ENCODE measurements around the gene TMEM120A. TPM values are rescaled to one million over a fixed set of nuclear protein-coding genes. Genes with fewer than 3 reads are reported as not detected.
"Not testable (repeated sequence)": the region's sequence is repeated elsewhere in the genome, so short reads cannot be mapped to it uniquely, and the experiment has no call there.

Gene TMEM120A
- 38.7 TPM for polyA plus RNA-seq (2013, experiment 1 of 2)
- polyA plus RNA-seq (2013, experiment 2 of 2) = 35.0 TPM

DNA sequence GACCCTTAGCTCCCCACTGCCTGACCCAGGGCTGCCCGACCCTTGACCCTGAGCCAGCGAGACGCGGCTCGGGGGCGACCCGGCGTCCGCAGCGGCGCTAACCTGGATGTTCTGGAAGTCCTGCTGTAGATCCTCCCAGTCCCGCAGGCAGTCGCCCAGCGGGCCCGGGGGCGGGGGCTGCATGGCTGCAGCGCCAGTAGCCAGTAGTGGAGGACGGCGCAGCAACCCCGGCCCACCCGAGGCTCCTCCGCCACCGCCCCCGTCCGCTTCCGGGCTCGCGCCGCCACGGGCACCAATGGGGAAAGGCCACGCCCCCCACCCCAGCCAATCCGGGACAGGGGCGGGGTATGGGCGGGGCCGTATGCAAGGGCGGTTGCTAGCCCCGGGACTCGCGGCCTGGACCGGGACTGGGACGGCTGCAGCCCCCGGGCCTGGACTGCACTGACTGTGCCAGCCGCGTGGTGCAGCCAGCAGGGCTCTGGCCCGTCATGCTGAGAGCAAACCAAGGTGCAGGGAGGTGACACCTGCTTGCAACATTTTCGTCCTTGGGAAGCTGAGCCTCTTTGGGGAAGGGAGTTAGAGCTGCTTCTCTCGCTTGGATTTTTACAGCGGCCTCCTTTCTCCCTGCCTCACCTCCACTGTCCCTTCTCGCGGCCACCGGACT lies at the start of gene TMEM120A:
Gene TMEM120A (minus strand): TSS at position 208 of the 664 bp plus-strand sequence. CDS start 25 bp downstream, at position 183.
- Histone ChIP-seq H3K4me1 (ENCODE audit: control insufficient read depth, insufficient read depth, low read length, poor library complexity, severe bottlenecking) (peaks cover 17% of the 10 kb centered on the region), H3K4me3 (ENCODE audit: extremely low read depth, insufficient read depth, low read length, poor library complexity, severe bottlenecking) (peak within 1 kb of the TSS; percentile 68), H3K36me3 (ENCODE audit: control insufficient read depth, insufficient read depth, low read length) (peaks cover 31% of the 10 kb centered on the region), H3K9me3 (ENCODE audit: control insufficient read depth, low read length) (no peaks in the 10 kb centered on the region), H3K27ac (ENCODE audit: low read depth, low read length, severe bottlenecking) (peak within 1 kb of the TSS; percentile 74)
- WGBS, 2 experiments (ENCODE audit: insufficient coverage in 2 of 2) = 4 to 9% methylated on average over 39 to 45 of the region's 51 CpGs

DNA sequence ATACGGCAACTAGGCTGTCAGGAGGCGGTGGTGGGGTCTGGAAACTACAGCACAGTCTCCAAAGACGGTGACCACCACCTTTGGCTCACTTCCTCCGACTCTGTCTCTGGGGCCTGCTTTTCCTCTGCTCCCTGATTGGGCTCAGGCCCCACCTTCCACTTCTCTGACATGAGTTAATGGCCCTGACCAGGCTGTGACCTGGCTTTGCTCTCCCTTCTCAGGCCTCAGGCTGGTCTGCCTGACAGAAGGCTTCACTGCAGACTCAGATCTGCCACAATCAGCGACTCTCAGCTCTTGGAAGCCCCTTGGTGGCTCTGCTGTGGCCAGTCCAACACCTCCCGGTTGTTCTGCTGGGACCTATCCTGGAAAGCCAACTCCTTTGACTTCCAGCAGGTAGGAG lies 45.7 kb upstream of the TMEM120A start:
- no peak overlapping the region for H3K4me3 ChIP-seq (ENCODE audit: extremely low read depth, insufficient read depth, low read length, poor library complexity, severe bottlenecking)
- no peak overlapping the region for H3K27ac ChIP-seq (ENCODE audit: low read depth, low read length, severe bottlenecking)
- H3K4me1 ChIP-seq (ENCODE audit: control insufficient read depth, insufficient read depth, low read length, poor library complexity, severe bottlenecking) = no peaks in the 10 kb centered on the region
- WGBS, 2 experiments (ENCODE audit: insufficient coverage in 2 of 2) = 91 to 97% methylated on average over 6 of the region's 6 CpGs
- H3K9me3 ChIP-seq (ENCODE audit: control insufficient read depth, low read length) = no peaks in the 10 kb centered on the region
- peaks cover 19% of the 10 kb centered on the region for H3K36me3 ChIP-seq (ENCODE audit: control insufficient read depth, insufficient read depth, low read length)

GRCh38 chr7:76037310-76037709 lies 42.9 kb upstream of the TMEM120A start:
- Histone ChIP-seq H3K27ac (ENCODE audit: low read depth, low read length, severe bottlenecking) (no peak overlapping the region), H3K36me3 (ENCODE audit: control insufficient read depth, insufficient read depth, low read length) (peaks cover 15% of the 10 kb centered on the region), H3K9me3 (ENCODE audit: control insufficient read depth, low read length) (no peaks in the 10 kb centered on the region), H3K4me3 (ENCODE audit: extremely low read depth, insufficient read depth, low read length, poor library complexity, severe bottlenecking) (no peak overlapping the region), H3K4me1 (ENCODE audit: control insufficient read depth, insufficient read depth, low read length, poor library complexity, severe bottlenecking) (no peaks in the 10 kb centered on the region)
- WGBS, 2 experiments (ENCODE audit: insufficient coverage in 2 of 2) = 98 to 100% methylated on average over 4 to 5 of the region's 5 CpGs

DNA sequence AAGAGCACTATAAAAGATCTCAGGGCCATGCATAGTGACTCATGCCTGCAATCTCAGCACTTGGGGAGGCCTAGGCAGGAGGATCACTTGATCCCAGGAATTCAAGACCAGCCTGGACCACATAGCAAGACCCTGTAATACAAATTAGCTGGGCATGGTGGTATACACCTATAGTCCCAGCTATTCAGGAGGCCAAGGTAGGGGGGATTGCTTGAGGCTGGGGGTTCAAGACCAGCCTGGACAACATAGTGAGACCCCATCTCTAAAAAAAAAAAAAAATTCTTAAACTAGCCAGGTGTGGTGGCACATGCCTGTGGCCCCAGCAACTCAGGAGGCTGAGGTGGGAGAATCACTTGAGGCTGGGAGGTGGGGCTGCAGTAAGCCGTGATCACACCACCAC lies 37.6 kb upstream of the TMEM120A start:
- no peaks in the 10 kb centered on the region for H3K9me3 ChIP-seq (ENCODE audit: control insufficient read depth, low read length)
- peaks cover 12% of the 10 kb centered on the region for H3K36me3 ChIP-seq (ENCODE audit: control insufficient read depth, insufficient read depth, low read length)
- no peak overlapping the region for H3K4me3 ChIP-seq (ENCODE audit: extremely low read depth, insufficient read depth, low read length, poor library complexity, severe bottlenecking)
- 100% methylated on average over 1 of the region's 1 CpG; no CpG with 5 or more reads in 1 of the 2 experiments for WGBS, 2 experiments (ENCODE audit: insufficient coverage in 2 of 2)
- no peaks in the 10 kb centered on the region for H3K4me1 ChIP-seq (ENCODE audit: control insufficient read depth, insufficient read depth, low read length, poor library complexity, severe bottlenecking)
- H3K27ac ChIP-seq (ENCODE audit: low read depth, low read length, severe bottlenecking) = no peak overlapping the region

- 87 to 96% methylated on average over 6 of the region's 7 CpGs for WGBS, 2 experiments (ENCODE audit: insufficient coverage in 2 of 2)
- H3K27ac ChIP-seq (ENCODE audit: low read depth, low read length, severe bottlenecking); H3K4me1 ChIP-seq (ENCODE audit: control insufficient read depth, insufficient read depth, low read length, poor library complexity, severe bottlenecking); H3K9me3 ChIP-seq (ENCODE audit: control insufficient read depth, low read length); H3K4me3 ChIP-seq (ENCODE audit: extremely low read depth, insufficient read depth, low read length, poor library complexity, severe bottlenecking): not testable (repeated sequence)
- H3K36me3 ChIP-seq (ENCODE audit: control insufficient read depth, insufficient read depth, low read length) = peaks cover 24% of the 10 kb centered on the region
These were observed 35.3 kb upstream of the TMEM120A start for GRCh38 chr7:76029682-76030081.

DNA sequence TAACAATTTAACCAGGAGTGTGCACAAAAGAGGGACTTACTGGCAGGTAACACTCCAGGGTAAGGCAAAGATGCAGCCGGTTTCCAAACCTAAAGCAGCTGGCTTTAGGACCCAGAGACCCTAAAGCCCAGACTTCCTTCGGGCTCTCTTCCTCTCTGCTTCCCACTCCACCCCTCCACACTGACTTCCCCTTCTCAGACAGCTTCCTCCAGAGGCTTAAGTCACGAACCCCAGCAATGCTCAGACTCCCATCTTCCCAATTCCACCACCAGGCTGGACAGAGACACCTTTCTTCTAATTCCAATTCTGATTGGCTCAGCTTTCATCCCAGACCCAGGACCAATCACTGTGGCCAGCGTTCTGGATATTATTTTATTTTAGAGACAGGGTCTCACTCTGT lies 28.6 kb upstream of the TMEM120A start:
- H3K4me3 ChIP-seq (ENCODE audit: extremely low read depth, insufficient read depth, low read length, poor library complexity, severe bottlenecking) = no peak overlapping the region
- WGBS, 2 experiments (ENCODE audit: insufficient coverage in 2 of 2) = 59 to 62% methylated on average over 3 to 4 of the region's 4 CpGs

DNA sequence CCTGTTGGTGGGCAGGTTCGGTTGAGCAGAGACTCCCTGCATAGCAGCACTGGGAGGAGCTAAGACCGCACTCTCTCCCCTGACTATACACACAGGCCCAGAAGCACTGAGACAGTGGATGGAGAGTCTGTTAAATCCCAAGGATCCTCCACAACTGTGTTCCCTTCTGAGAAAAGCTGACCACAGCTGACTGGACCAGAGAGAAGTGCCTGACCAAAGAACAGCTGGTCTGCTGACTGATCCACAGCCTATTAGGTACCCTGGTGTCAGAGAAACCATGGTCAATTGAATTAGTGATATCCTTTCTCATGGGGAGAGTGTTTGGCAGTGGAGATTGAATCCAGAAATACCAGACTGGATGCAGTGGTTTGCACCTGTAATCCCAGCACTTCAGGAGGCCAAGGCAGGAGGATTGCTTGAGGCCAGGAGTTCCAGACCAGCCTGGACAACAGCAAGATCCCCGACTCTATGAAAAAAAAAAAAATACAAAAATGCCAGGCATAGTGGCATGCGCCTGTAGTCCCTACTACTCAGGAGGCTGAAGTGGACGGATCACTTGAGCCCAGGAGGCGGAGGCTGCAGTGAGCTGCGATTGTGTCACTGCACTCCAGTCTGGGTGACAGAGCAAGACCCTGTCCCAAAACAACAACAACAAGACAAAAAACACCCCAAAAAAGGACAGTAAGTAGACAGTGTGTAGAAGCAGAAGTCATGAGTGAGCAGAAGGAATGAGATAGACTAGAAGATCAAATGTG lies 27.8 kb upstream of the TMEM120A start:
- Histone ChIP-seq H3K4me3 (ENCODE audit: extremely low read depth, insufficient read depth, low read length, poor library complexity, severe bottlenecking) (no peak overlapping the region), H3K27ac (ENCODE audit: low read depth, low read length, severe bottlenecking) (no peak overlapping the region), H3K4me1 (ENCODE audit: control insufficient read depth, insufficient read depth, low read length, poor library complexity, severe bottlenecking) (no peaks in the 10 kb centered on the region), H3K36me3 (ENCODE audit: control insufficient read depth, insufficient read depth, low read length) (peaks cover 53% of the 10 kb centered on the region), H3K9me3 (ENCODE audit: control insufficient read depth, low read length) (no peaks in the 10 kb centered on the region)
- 89 to 95% methylated on average over 3 to 4 of the region's 7 CpGs for WGBS, 2 experiments (ENCODE audit: insufficient coverage in 2 of 2)

More for the DNA sequence above, 28.6 kb upstream of the TMEM120A start:
- no peaks in the 10 kb centered on the region for H3K9me3 ChIP-seq (ENCODE audit: control insufficient read depth, low read length)
- H3K4me1 ChIP-seq (ENCODE audit: control insufficient read depth, insufficient read depth, low read length, poor library complexity, severe bottlenecking) = no peaks in the 10 kb centered on the region
- peaks cover 50% of the 10 kb centered on the region for H3K36me3 ChIP-seq (ENCODE audit: control insufficient read depth, insufficient read depth, low read length)
- no peak overlapping the region for H3K27ac ChIP-seq (ENCODE audit: low read depth, low read length, severe bottlenecking)

- 50 to 57% methylated on average over 6 of the region's 6 CpGs for WGBS, 2 experiments (ENCODE audit: insufficient coverage in 2 of 2)
- Histone ChIP-seq H3K4me3 (ENCODE audit: extremely low read depth, insufficient read depth, low read length, poor library complexity, severe bottlenecking) (no peak overlapping the region), H3K27ac (ENCODE audit: low read depth, low read length, severe bottlenecking) (no peak overlapping the region)
These were observed 25.8 kb upstream of the TMEM120A start for GRCh38 chr7:76020031-76020714.

GRCh38 chr7:76018520-76018919 lies 24.1 kb upstream of the TMEM120A start:
- not testable (repeated sequence) for H3K9me3 ChIP-seq (ENCODE audit: control insufficient read depth, low read length)
- WGBS, 2 experiments (ENCODE audit: insufficient coverage in 2 of 2) = 100% methylated on average over 1 to 2 of the region's 4 CpGs

More at GRCh38 chr7:76020031-76020714, 25.8 kb upstream of the TMEM120A start:
- Histone ChIP-seq H3K9me3 (ENCODE audit: control insufficient read depth, low read length) (no peaks in the 10 kb centered on the region), H3K36me3 (ENCODE audit: control insufficient read depth, insufficient read depth, low read length) (peaks cover 51% of the 10 kb centered on the region), H3K4me1 (ENCODE audit: control insufficient read depth, insufficient read depth, low read length, poor library complexity, severe bottlenecking) (no peaks in the 10 kb centered on the region)

DNA sequence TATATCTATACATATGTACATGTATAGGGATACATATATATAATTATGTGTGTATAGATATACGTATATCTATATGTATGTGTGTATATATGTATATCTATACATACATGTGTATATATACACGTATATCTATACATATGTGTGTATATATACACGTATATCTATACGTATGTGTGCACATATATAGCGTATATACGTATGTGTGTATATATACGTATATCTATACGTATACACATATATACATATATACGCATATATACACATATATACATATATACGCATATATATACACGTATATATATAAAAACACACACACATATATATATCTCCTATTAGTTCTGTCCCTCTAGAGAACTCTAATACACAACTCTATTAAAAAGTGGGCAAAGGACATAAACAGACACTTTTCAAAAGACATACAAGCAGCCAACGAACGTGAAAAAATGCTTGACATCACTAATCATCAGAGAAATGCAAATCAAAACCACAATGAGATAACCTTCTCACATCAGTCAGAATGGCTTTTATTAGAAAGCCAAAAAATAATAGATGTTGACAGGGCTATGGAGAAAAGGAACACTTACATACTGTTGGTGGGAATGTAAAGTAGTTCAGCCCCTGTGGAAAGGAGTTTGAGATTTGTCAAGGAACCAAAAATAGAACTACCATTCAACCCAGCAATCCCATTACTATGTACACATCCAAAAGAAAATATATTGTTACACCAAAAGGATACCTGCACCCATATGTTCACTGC lies 22.0 kb upstream of the TMEM120A start:
- Histone ChIP-seq H3K27ac (ENCODE audit: low read depth, low read length, severe bottlenecking) (no peak overlapping the region), H3K4me1 (ENCODE audit: control insufficient read depth, insufficient read depth, low read length, poor library complexity, severe bottlenecking) (no peaks in the 10 kb centered on the region), H3K4me3 (ENCODE audit: extremely low read depth, insufficient read depth, low read length, poor library complexity, severe bottlenecking) (no peak overlapping the region), H3K9me3 (ENCODE audit: control insufficient read depth, low read length) (no peaks in the 10 kb centered on the region), H3K36me3 (ENCODE audit: control insufficient read depth, insufficient read depth, low read length) (peaks cover 32% of the 10 kb centered on the region)
- WGBS, 2 experiments (ENCODE audit: insufficient coverage in 2 of 2) = 90% methylated on average over 2 of the region's 13 CpGs; no CpG with 5 or more reads in 1 of the 2 experiments

More at GRCh38 chr7:76018520-76018919, 24.1 kb upstream of the TMEM120A start:
- not testable (repeated sequence) for H3K4me3 ChIP-seq (ENCODE audit: extremely low read depth, insufficient read depth, low read length, poor library complexity, severe bottlenecking); H3K4me1 ChIP-seq (ENCODE audit: control insufficient read depth, insufficient read depth, low read length, poor library complexity, severe bottlenecking); H3K27ac ChIP-seq (ENCODE audit: low read depth, low read length, severe bottlenecking)
- H3K36me3 ChIP-seq (ENCODE audit: control insufficient read depth, insufficient read depth, low read length) = peaks cover 44% of the 10 kb centered on the region

All from mesodermal cell (in vitro differentiated cells).